Naive thymus-derived CD8-positive, alpha-beta T cell (primary cell): ENCODE data around the gene RPL27A. TPM values are rescaled to one million over a fixed set of nuclear protein-coding genes. Genes with fewer than 3 reads are reported as not detected.

ENCODE experiments used
- ATAC-seq, 2 donors: fragments of 150-1000 bp; cut with Tn5 transposase in 1 of 2; sonication (Bioruptor Pico), chemical (Tn5 transposase) in 1 of 2; 1 replicate in 1 of 2; 2 replicates in 1 of 2; pipeline ENCODE4 v1.10.0; 2021; ENCODE audit warnings: mild to moderate bottlenecking in 2 of 2, moderate library complexity in 2 of 2
- POLR2A ChIA-PET: fragments of 350-600 bp; sonication (Branson Sonifier 250); formaldehyde crosslinking; loops from one replicate; lab custom pipeline; 2021; ENCODE audit warnings: antibody characterized with exemption; lab: Charles Lee
- DNase-seq, 10 donors: peaks; one replicate each; pipeline versions ENCODE4 v3.0.0 to v3.0.0-alpha.2; 2020 to 2022
- H3K27ac Mint-ChIP-seq, 10 donors: one replicate each; pipeline ENCODE4 v1.8.0; 2020 to 2022; ENCODE audit warnings: mild to moderate bottlenecking in 10 of 10, mixed read lengths in 10 of 10, moderate library complexity in 4 of 10, inconsistent platforms in 1 of 10
- H3K27me3 Mint-ChIP-seq, 5 donors: one replicate each; pipeline ENCODE4 v1.8.0; 2021 to 2022; ENCODE audit warnings: mixed read lengths in 5 of 5
- H3K36me3 Mint-ChIP-seq, 3 donors: one replicate each; pipeline ENCODE4 v1.8.0; 2020 to 2022; ENCODE audit warnings: mixed read lengths in 3 of 3, mild to moderate bottlenecking in 2 of 3, inconsistent platforms in 1 of 3
- H3K4me1 Mint-ChIP-seq, 4 donors: one replicate each; pipeline ENCODE4 v1.8.0; 2021 to 2022; ENCODE audit warnings: mixed read lengths in 4 of 4
- H3K4me3 Mint-ChIP-seq, 10 donors: one replicate each; pipeline ENCODE4 v1.8.0; 2020 to 2022; ENCODE audit warnings: mild to moderate bottlenecking in 10 of 10, mixed read lengths in 10 of 10, moderate library complexity in 6 of 10, inconsistent platforms in 1 of 10
- H3K9me3 Mint-ChIP-seq, 9 donors: one replicate each; pipeline ENCODE4 v1.8.0; 2020 to 2022; ENCODE audit warnings: mixed read lengths in 9 of 9, mild to moderate bottlenecking in 3 of 9, inconsistent platforms in 1 of 9, moderate library complexity in 1 of 9
- polyA plus RNA-seq, 3 donors: library from polyadenylated mRNA; unstranded; fragments of 300-500 nt; fragmentation: Illumina TruSeq; gene quantifications; one replicate each; pipeline ENCODE4 v1.2.3, GENCODE V29; 2021
- total RNA-seq, 8 experiments: library from RNA in 2 of 8; stranded (reverse) in 2 of 8; gene quantifications; one replicate each; pipeline ENCODE4 v1.2.3 and lab custom pipeline; 2021 to 2026

RPL27A gene
- total RNA-seq (1,000 to 10,000 TPM; 1,430 to 1,467 TPM), polyA plus RNA-seq (1,000 to 10,000 TPM; 4,481 to 4,848 (median 4,520) TPM), total RNA-seq (lab: John Stamatoyannopoulos, UW) (1,176 to 1,584 (median 1,414) reads per million in 6 experiments)

- Mint-ChIP-seq H3K27me3 (no peaks in the 10 kb centered on the region), H3K9me3 (peaks cover 0 to 9% (median 0%) of the 10 kb centered on the region in 9 donors), H3K36me3 (peaks cover 9 to 54% (median 20%) of the 10 kb centered on the region in 3 donors), H3K27ac (peak within 1 kb of the TSS; percentile 96 to 99 (median 98)), H3K4me3 (peak within 1 kb of the TSS; percentile 86 to 97 (median 95)), H3K4me1 (peaks cover 25 to 52% (median 44%) of the 10 kb centered on the region in 4 donors)
- POLR2A ChIA-PET, result interaction anchor here (0.6 to 3.2 kb wide), 21 partner anchors 8 to 1539 kb away, joined by 3 to 20 read pairs (median 4); partner anchors contain the start of genes AKIP1, EIF3F, PPFIBP2 and STK33
- peak; percentile 93 to 95 for ATAC-seq
- peak; percentile 97 to 99 (median 99) for DNase-seq
These were observed at the start of gene RPL27A, which contains the start of gene TRIM66 for GRCh38 chr11:8682303-8683114. RPL27A (plus strand) TSS chr11:8682792; CDS start chr11:8682814, 22 bp downstream. TRIM66 (minus strand) TSS chr11:8682665; CDS start chr11:8672274, 10,391 bp downstream.

GRCh38 chr11:8634498-8634897, 48.1 kb upstream of the RPL27A start:
- Mint-ChIP-seq H3K36me3 (peaks cover 34 to 92% (median 57%) of the 10 kb centered on the region in 3 donors), H3K9me3 (peaks cover 0 to 13% (median 7%) of the 10 kb centered on the region in 9 donors), H3K27ac (no peak overlapping the region), H3K27me3 (no peaks in the 10 kb centered on the region), H3K4me3 (no peak overlapping the region), H3K4me1 (peaks cover 0 to 8% (median 0%) of the 10 kb centered on the region in 4 donors)
- POLR2A ChIA-PET, result no interaction called here
- ATAC-seq (no peak), DNase-seq (no peak)

- DNase-seq (no peak), ATAC-seq (no peak)
- H3K36me3 Mint-ChIP-seq, result peaks cover 34 to 96% (median 62%) of the 10 kb centered on the region in 3 donors
- POLR2A ChIA-PET, result no interaction called here
- peaks cover 0 to 13% (median 7%) of the 10 kb centered on the region in 9 donors for H3K9me3 Mint-ChIP-seq
- no peaks in the 10 kb centered on the region for H3K27me3 Mint-ChIP-seq
- H3K4me3 Mint-ChIP-seq, result no peak overlapping the region
- H3K4me1 Mint-ChIP-seq, result peaks cover 0 to 4% (median 0%) of the 10 kb centered on the region in 4 donors
- H3K27ac Mint-ChIP-seq, result no peak overlapping the region
These were observed 46.5 kb upstream of the RPL27A start for GRCh38 chr11:8636127-8636526.

- POLR2A ChIA-PET, result no interaction called here
- Mint-ChIP-seq H3K9me3 (peaks cover 0 to 13% (median 7%) of the 10 kb centered on the region in 9 donors), H3K4me3 (no peak overlapping the region), H3K27me3 (no peaks in the 10 kb centered on the region), H3K27ac (peak overlapping the region in 1 of 10 donors; percentile 46), H3K36me3 (peaks cover 26 to 79% (median 68%) of the 10 kb centered on the region in 3 donors), H3K4me1 (peaks cover 0 to 4% (median 0%) of the 10 kb centered on the region in 4 donors)
- no peak for DNase-seq
- no peak for ATAC-seq
These were observed 44.3 kb upstream of the RPL27A start for GRCh38 chr11:8638300-8638699.

GRCh38 chr11:8639655-8640054, 42.9 kb upstream of the RPL27A start:
- H3K36me3 Mint-ChIP-seq, result peaks cover 26 to 65% (median 64%) of the 10 kb centered on the region in 3 donors
- H3K27ac Mint-ChIP-seq, result no peak overlapping the region
- no peak for ATAC-seq
- POLR2A ChIA-PET, result no interaction called here
- no peak overlapping the region for H3K4me3 Mint-ChIP-seq
- H3K9me3 Mint-ChIP-seq, result peaks cover 0 to 13% (median 7%) of the 10 kb centered on the region in 9 donors
- no peak for DNase-seq
- H3K4me1 Mint-ChIP-seq, result peaks cover 0 to 4% (median 0%) of the 10 kb centered on the region in 4 donors
- no peaks in the 10 kb centered on the region for H3K27me3 Mint-ChIP-seq

- H3K27me3 Mint-ChIP-seq, result no peaks in the 10 kb centered on the region
- H3K36me3 Mint-ChIP-seq, result peaks cover 26 to 58% (median 56%) of the 10 kb centered on the region in 3 donors
- no peak overlapping the region for H3K27ac Mint-ChIP-seq
- H3K9me3 Mint-ChIP-seq, result peaks cover 0 to 13% (median 7%) of the 10 kb centered on the region in 9 donors
- no peak overlapping the region for H3K4me3 Mint-ChIP-seq
- POLR2A ChIA-PET, result interaction anchor here (0.6 kb wide), 1 partner anchor 29 kb away, joined by 3 read pairs; no protein-coding TSS in a partner anchor
- peaks cover 0 to 4% (median 0%) of the 10 kb centered on the region in 4 donors for H3K4me1 Mint-ChIP-seq
- ATAC-seq (no peak), DNase-seq (no peak)
These were observed 42.2 kb upstream of the RPL27A start for GRCh38 chr11:8640267-8640906.

- ATAC-seq (no peak), DNase-seq (no peak)
- Mint-ChIP-seq H3K36me3 (peaks cover 19 to 49% (median 47%) of the 10 kb centered on the region in 3 donors), H3K27me3 (no peaks in the 10 kb centered on the region), H3K4me3 (no peak overlapping the region), H3K4me1 (peaks cover 0 to 4% (median 0%) of the 10 kb centered on the region in 4 donors), H3K27ac (peak overlapping the region in 2 of 10 donors; percentile 28 to 88), H3K9me3 (peaks cover 0 to 10% (median 4%) of the 10 kb centered on the region in 9 donors)
- POLR2A ChIA-PET, result no interaction called here
These were observed 41.3 kb upstream of the RPL27A start for GRCh38 chr11:8641332-8641731.

- H3K27ac Mint-ChIP-seq, result no peak overlapping the region
These were observed 40.3 kb upstream of the RPL27A start for GRCh38 chr11:8642196-8642841.

GRCh38 chr11:8646873-8647272, 35.7 kb upstream of the RPL27A start:
- no peak for DNase-seq
- H3K27ac Mint-ChIP-seq, result no peak overlapping the region
- POLR2A ChIA-PET, result interaction anchor here (1.1 kb wide), 1 partner anchor 35 kb away, joined by 3 read pairs; the partner anchor contains the start of genes RPL27A and TRIM66

More at GRCh38 chr11:8642196-8642841, 40.3 kb upstream of the RPL27A start:
- Mint-ChIP-seq H3K9me3 (peaks cover 0 to under 1% (median 0%) of the 10 kb centered on the region in 9 donors), H3K4me3 (no peak overlapping the region), H3K4me1 (peaks cover 0 to 2% (median 0%) of the 10 kb centered on the region in 4 donors), H3K27me3 (no peaks in the 10 kb centered on the region), H3K36me3 (peaks cover 9 to 41% (median 40%) of the 10 kb centered on the region in 3 donors)
- no peak for ATAC-seq
- no peak for DNase-seq
- POLR2A ChIA-PET, result no interaction called here

GRCh38 chr11:8649361-8649760, 33.2 kb upstream of the RPL27A start:
- Mint-ChIP-seq H3K4me3 (no peak overlapping the region), H3K36me3 (peaks cover 12 to 54% (median 24%) of the 10 kb centered on the region in 3 donors), H3K27ac (no peak overlapping the region), H3K9me3 (no peaks in the 10 kb centered on the region), H3K27me3 (no peaks in the 10 kb centered on the region), H3K4me1 (peaks cover 0 to 3% (median 0%) of the 10 kb centered on the region in 4 donors)
- DNase-seq (no peak), ATAC-seq (no peak)
- POLR2A ChIA-PET, result no interaction called here

More at GRCh38 chr11:8646873-8647272, 35.7 kb upstream of the RPL27A start:
- no peaks in the 10 kb centered on the region for H3K9me3 Mint-ChIP-seq
- no peak overlapping the region for H3K4me3 Mint-ChIP-seq
- ATAC-seq, result no peak
- no peaks in the 10 kb centered on the region for H3K4me1 Mint-ChIP-seq
- H3K36me3 Mint-ChIP-seq, result peaks cover 12 to 32% (median 23%) of the 10 kb centered on the region in 3 donors
- H3K27me3 Mint-ChIP-seq, result no peaks in the 10 kb centered on the region

- peaks cover 0 to 3% (median 0%) of the 10 kb centered on the region in 4 donors for H3K4me1 Mint-ChIP-seq
- no peaks in the 10 kb centered on the region for H3K27me3 Mint-ChIP-seq
- DNase-seq (no peak), ATAC-seq (no peak)
- peaks cover 12 to 55% (median 26%) of the 10 kb centered on the region in 3 donors for H3K36me3 Mint-ChIP-seq
- POLR2A ChIA-PET, result no interaction called here
- H3K27ac Mint-ChIP-seq, result no peak overlapping the region
- no peaks in the 10 kb centered on the region for H3K9me3 Mint-ChIP-seq
- H3K4me3 Mint-ChIP-seq, result no peak overlapping the region
These were observed 32.1 kb upstream of the RPL27A start for GRCh38 chr11:8650401-8650990.
